Measurements from ENCODE around the gene YIPF6.

DNA sequence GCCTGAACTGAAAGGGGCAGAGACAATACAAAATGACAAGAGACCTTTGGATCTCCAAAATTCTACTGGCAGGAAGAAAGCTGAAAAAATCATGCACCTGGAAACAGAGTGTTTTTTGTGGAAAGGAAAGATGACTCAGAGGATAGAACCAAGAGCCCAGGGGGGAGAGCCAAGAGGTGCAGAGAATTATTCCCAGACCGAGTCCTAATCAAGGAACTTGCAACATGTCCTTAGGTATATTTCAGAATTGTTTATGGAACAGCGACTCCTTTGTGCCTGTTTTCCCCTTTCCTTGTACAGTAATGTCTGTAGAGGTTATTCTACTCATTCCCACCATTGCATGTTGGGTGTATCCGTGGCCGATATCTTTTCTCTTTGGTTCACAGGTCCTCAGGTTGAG lies 71.7 kb downstream of the YIPF6 start:
- TF ChIP-seq SIN3A (IDR thresholded peaks at IDR 0.05; ENCODE audit: borderline replicate concordance, insufficient read depth, low read depth, low read length): no peak
- TF ChIP-seq, protein P1, sequence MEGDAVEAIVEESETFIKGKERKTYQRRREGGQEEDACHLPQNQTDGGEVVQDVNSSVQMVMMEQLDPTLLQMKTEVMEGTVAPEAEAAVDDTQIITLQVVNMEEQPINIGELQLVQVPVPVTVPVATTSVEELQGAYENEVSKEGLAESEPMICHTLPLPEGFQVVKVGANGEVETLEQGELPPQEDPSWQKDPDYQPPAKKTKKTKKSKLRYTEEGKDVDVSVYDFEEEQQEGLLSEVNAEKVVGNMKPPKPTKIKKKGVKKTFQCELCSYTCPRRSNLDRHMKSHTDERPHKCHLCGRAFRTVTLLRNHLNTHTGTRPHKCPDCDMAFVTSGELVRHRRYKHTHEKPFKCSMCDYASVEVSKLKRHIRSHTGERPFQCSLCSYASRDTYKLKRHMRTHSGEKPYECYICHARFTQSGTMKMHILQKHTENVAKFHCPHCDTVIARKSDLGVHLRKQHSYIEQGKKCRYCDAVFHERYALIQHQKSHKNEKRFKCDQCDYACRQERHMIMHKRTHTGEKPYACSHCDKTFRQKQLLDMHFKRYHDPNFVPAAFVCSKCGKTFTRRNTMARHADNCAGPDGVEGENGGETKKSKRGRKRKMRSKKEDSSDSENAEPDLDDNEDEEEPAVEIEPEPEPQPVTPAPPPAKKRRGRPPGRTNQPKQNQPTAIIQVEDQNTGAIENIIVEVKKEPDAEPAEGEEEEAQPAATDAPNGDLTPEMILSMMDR (IDR thresholded peaks at IDR 0.05): no peak
